Activated T-cell treated with anti-CD3 and anti-CD28 coated beads for 24 hours (primary cell): ENCODE measurements around the gene C2CD4A.
"Not testable (repeated sequence)": the region's sequence is repeated elsewhere in the genome, so short reads cannot be mapped to it uniquely, and the experiment has no call there.

Experiments
- DNase-seq: peaks from one replicate; pipeline ENCODE4 v3.0.0-alpha.2; 2020; ENCODE audit warnings: low read depth

Gene C2CD4A, protein sequence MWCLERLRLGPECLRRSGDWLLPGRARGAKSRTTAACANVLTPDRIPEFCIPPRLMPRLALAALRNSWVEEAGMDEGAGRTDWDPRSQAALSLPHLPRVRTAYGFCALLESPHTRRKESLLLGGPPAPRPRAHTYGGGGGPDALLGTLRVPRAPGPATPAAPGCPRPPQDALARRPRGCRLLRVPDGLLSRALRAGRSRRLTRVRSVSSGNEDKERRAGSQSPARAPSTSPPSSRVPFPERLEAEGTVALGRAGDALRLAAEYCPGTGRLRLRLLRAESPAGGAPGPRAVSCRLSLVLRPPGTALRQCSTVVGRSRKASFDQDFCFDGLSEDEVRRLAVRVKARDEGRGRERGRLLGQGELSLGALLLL

DNA sequence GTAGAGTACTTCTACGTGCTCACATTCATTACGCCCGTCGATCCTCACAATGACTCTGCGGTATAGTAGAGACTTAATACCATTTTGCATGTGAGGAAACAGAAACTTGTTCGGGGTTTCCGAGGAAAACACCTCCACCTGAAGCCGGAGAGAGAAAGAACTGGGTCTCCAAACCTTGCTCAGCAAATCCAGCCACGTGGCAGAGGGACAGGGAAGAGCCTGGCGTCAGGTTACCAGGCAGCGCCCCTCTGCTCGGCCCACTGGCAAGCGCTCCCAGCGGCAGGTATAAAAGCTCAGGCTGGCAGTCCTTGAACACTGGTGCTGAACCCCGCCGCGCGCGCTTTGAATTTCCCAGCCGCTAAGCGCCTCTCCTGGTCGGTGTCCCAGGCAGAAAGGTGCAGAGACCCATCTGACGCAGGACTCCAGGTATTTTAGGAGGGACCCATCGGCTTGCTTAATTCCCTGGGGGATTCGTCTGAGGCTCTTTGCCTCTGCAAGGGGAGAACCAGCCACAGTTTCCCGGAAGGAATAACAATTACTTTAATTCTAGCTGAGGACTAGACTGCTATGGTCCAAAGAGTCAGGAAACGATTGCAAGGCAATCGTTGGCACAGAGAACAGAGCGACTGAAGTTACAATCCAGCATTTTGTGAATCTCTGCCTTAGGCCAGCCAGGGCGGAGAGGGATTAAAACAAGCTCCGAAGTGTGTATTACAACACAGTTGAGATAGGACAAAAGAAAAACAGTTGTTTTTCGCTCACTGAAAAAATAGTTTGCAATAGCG is at the start of gene C2CD4A:
C2CD4A (plus strand) TSS at position 315 of the 785 bp plus-strand sequence. CDS start 637 bp downstream, outside the sequence.
- DNase-seq = peak; percentile 34

DNA sequence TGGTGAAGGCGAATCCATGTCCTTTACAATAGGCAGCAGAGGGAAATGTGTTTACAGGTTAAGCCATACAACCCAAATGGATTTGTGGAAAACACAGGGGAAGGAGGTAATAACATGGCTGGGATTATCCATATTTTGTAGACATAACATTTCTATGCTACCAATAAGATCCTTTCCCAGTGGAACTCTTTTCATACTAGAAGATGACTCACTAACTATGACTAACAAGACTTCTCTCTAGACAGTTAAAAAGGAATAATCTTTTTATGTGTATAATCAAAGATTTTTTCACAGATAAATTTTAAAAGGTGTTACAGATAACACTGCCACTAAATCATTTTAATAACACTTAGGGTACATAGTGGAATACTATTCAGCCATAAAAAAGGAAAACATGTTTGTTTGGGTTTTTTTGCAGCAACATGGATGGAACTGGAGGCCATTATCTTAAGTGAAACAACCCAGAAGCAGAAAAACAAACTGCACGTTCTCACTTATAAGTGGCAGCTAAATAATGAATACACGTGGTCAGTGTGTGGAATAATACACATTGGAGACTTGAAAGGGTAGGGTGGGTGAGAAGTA is 46.1 kb upstream of the C2CD4A start:
- no peak for DNase-seq

DNA sequence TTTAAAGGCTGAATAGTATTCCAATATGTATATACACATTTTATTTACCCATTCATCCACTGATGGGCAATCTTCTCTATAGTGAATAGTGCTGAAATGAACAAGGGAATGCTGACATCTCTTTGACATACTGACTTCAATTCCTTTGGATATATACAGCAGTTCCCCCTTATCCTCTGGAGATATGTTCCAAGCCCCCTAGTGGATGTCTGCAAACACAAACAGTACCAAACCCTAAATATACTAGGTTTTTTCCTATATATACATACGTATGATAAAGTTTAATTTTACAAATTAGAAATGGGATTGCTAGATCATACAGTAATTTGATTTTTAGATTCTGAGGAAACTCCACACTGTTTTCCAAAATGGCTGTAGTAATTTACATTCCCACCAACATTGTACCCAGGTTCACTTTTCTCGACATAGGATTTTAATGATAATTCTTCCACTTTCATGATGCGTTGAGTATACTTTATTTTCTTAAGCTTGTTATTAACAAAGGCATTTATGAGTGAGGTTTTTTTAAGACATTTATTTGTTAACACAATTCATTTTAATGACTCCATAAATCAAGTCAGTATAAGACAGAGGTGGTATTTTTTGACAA is 44.7 kb upstream of the C2CD4A start:
- no peak for DNase-seq

DNA sequence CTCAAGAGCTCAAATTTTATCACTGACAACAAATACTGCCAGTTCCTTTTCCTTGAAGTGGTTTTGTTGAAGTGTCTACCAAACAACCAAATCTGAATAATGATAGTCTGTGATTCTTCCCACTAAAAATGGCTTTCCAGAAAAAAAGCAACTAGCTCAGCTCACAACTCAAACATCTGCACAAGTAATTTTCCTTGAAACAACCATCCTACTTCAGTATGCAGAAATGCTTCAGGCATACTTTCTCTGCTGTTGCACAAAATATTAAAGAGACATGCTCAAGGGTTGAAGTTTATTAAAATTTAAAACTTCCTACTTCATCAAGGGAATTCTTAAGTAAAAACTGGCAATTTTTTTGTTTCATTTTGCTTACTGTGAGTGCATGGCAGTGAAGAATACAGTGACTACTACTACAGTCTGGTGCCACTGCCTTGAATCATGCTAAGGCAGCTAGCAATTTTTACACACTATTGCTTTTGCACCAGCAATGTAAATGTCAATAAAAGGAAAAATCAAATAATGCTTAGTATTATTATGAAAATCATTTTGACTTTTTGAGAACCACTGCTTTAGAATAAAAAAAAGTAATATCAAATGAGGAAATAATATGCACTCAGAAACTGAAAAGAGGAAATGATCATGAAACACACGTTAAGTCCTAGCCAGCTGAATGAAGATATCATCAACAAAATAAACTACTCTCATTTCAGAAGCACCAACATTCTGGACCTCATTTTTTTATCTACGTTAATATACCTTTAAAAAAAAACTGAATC is 40.1 kb upstream of the C2CD4A start:
- no peak for DNase-seq

DNA sequence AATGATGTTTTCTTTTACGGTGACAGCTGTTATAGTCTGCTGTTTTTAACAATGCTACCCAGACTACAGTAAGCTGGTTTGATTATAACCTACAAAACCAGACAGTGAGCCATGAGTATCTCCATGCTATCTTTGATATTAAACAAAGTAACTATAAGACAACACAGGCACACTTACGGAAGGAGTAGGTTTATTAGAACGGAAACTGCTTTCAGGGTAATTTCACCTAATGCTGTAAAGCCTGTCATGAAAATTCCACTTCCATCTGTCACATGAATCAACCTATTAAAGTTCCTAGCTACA is 39.6 kb upstream of the C2CD4A start:
- no peak for DNase-seq

DNA sequence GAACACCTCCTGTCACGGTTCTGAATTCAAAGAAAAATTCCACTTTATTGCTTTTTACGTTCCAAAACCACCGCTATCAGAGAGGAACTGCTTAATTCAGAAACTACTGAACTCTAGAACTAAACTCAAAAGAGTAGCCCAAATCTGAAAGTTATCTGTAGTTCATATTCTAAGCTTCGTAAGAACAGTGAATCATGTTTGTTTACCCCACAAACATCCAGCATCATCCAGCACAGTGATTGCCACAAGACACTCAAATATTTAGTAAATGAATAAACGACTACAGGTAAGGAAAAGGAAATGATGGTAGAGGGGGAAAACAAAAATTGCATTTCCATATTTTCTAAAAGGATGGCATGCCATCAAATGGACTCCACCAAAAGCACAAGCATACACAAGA is 38.9 kb upstream of the C2CD4A start:
- no peak for DNase-seq

DNA sequence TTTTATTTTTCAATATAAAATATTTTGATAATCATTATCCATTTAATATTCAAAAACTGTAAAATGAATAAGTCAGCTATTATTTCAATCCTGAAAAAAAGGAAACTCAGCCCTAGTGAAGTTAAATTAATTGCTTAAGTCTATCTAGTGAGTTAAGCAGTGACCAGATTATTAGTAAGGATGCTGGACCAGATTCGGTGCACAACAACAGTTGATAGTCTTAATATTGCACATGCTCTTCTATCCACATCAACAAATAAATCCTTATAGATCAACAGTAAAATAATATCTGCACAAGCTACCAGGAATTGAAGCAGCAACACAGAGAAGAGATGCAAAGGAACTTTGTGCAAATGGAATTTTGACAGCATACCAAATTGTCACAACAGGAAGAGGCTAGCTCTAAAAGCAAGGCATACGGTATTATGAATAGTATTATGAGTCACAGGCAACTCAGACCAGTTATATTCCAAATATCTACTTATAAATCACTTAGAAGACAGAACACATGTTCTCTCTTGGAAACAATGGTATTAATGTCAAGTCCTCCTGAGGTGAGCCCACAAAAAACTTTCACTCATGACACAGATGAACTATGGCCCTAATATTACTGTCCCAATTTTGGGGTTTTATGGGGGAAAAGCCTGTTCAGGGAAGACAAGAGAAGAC is 31.4 kb upstream of the C2CD4A start:
- no peak for DNase-seq

DNA sequence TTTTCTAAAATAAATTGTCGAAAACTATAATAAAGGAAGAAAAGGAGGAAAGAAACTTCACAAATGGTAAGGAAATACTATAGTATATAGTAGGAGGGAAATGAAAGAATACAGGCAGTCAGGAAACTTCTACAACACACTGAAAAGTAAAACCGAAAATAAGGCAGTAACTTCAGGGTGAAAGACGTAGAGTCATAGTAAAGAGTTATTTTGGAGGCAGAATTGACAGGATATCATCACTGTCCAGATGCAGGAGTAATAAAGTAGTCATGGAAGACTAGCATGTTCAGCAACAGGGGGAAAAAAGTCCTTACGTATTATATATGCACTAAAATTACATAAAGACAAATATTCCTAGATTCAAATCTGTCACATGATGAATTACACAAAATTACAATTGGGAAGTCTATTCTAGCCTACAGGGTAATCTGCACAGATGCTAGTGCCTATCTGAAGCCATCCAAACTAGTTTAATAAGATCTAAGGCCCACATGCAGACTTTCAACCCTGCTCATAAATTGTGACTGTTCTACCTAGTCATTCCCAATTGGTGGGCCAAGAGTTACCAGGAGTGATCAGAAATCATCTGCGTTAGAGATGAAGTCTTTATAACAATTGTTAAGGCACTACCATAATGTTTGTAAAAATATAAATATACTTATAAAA is 20.6 kb upstream of the C2CD4A start:
- DNase-seq = no peak

DNA sequence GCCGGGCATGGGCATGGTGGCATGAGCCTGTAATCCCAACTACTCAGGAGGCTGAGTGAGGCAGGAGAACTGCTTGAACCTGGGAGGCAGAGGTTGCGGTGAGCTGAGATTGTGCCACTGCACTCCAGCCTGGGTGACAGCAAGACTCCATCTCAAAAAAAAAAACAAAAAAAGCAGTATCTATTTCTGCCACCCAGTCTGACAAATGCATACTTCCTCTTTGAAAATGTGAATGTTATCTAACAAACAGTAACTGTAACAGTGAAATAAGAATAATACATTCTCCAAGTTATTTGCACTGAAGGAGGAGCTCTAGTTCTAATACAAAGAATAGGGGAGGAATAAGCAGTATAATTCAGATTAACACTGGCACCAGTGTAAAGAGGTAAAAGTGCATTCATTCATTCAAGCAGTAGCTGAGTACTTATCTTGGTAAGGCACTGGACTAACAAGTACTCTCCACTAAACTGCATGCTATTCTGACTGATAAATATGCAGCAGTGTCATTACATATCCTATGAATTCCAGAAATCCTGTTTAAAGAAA is 19.4 kb upstream of the C2CD4A start:
- DNase-seq = no peak

DNA sequence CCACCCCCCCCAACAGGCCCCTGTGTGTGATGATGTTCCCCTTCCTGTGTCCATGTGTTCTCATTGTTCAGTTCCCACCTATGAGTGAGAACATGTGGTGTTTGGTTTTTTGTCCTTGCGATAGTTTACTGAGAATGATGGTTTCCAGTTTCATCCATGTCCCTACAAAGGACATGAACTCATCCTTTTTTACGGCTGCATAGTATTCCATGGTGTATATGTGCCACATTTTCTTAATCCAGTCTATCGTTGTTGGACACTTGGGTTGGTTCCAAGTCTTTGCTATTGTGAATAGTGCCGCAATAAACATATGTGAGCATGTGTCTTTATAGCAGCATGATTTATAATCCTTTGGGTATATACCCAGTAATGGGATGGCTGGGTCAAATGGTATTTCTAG is 18.5 kb upstream of the C2CD4A start:
- DNase-seq = not testable (repeated sequence)

DNA sequence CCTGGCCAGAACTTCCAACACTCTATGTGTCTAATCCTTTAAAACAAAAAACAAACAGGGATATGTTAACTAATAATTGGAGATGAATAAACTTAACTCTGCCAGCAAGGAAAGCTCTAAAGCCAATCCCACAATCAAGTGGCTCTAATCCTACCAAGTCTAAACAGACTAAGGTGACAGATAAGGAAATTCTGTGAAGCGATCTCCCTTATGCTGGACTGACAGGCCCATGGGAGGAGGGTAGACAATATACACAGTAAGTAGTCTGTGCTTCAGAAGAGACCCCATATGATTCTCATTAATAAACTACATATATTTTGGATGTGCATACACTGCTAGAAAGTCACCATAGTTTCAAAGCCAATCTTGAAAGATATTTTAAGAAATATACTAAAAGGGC is 16.7 kb upstream of the C2CD4A start:
- no peak for DNase-seq

DNA sequence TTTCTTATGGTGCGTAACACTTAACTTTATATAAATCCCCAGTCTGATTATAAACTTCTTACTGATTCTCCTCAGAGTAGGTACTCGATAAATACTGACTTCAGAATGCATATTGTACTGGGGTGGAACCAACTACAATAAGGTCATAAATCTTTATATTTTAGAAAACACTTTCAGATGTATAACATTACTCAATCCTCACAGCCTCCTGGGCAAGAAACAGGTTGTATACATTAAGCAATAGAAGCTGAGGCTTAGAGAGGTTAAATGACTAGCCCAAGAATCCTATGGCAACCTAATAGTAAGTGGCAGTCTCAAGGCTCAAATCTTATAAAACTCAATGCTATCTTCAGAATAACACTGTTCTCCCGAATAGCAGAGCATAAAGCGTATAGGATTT is 15.6 kb upstream of the C2CD4A start:
- DNase-seq = no peak

DNA sequence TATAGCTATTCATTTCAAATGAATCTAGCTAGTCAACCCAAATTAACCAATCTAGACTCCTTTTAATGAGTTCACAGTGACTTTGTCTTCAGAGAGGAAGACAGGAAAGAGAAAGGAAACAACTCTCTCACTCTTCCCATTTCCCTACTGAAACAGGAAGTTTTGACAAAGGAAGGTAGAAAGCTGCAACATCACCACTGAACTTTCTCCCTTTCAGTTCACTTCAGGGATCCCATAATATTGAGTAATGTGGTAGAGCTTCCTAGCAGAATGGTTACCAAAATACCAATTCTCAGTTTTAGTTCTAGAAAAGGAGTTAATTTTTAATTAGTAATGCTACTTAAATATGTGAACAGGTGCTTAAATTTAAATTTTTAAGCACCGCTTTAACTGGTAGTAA is 14.1 kb upstream of the C2CD4A start:
- DNase-seq = no peak

DNA sequence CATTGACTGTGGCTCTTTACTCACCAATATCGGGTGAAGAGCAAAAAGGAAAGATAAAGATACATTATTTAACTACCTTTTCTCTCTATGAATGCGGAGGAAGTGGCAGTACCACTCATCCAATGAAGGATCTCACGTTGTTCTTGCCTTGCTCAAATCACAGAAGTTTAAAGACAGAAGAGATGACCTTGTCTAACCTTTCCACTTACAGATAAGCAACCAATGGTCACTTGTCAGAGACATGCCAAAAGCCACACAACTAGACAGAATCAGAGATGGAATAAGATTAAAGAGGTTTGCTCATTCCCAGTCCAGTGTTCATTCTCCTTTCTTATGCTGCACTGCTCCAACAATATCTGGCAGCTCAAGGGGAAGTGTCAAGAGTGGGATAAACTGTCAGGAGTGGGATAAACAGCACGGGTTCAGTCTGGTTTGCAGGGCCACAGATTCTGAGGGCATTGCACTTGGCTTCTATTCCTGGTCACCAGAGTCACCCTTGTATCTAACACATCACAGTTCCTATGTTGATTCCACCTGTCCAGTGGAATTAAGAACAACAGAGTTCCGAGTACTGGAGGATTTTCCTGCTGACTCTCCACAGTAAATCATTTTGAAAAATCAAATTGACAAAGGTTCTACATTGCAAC is 13.2 kb upstream of the C2CD4A start:
- DNase-seq = no peak

DNA sequence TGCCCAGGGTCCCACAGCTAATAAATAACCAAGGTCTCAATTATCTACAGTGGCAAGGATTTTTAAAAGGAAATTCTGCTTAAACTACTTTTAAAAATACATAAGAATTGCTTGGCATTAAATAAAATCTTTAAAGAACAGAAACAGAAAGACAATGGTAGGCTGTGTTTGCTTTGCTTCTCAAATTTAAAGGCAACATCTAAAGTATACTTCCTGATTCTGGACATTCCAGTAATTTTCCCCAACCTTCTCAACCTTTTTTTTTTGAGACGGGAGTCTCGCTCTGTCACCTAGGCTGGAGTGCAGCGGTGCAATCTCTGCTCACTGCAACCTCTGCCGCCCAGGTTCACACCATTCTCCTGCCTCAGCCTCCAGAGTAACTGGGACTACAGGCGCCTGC is 11.8 kb upstream of the C2CD4A start:
- DNase-seq = no peak

DNA sequence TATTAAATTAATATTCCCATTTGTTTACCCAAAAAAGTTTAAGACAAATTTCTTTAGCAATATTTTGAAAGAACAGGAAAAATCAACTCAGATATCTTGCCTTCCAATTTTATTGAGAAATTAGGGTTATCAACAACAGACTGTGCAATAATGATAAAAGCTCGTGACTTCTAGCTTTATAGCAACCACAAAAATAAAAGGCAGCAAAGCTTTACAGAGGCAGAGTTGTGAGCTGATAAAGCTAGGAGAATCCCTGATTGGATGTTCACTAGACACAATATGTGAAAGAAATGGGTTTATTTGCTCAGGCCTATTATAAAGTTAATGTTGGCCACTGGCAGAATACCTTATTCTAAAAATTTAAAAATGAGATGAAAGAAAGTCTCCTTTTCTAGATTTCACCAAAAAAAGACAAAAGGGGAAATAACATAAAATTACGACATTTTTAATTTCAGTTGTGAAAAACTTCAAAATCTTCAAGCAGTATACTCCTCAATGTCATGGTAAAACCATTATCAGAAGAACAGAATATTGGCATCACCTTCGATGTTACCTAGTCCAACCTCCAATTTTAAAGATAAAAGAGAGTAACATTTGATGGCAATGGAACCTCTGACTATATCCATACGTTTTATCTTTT is 9.3 kb upstream of the C2CD4A start:
- no peak for DNase-seq

DNA sequence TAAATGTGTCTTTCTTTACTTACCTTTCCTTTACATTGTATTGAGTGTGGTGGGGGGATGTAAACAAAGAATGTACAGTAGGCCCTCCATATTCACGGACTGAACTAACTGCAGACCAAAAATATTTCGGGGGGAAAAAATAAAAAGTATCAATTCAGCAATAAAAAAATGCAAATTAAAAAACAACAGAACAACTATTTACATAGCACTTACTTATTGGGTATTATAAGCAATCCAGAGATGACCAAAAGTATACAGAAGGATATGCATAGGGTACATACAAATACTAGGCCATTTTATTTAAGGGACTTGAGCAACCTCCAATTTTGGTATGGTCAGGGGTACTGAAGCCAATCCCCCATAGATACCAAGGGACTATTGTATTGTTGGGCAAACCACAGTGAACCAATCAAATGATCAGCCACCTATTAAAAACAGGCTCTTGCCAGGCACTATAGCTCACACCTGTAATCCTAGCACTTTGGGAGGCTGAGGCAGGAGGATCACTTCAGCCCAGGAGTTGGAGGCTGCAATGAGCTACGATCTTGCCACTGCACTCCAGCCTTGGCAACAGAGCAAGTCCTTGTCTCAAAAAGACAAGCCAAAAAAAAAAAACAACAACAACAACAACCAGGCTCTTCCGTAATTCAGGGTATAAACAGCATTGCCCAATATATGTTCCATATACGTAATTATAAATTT is 8.3 kb upstream of the C2CD4A start:
- DNase-seq = no peak

DNA sequence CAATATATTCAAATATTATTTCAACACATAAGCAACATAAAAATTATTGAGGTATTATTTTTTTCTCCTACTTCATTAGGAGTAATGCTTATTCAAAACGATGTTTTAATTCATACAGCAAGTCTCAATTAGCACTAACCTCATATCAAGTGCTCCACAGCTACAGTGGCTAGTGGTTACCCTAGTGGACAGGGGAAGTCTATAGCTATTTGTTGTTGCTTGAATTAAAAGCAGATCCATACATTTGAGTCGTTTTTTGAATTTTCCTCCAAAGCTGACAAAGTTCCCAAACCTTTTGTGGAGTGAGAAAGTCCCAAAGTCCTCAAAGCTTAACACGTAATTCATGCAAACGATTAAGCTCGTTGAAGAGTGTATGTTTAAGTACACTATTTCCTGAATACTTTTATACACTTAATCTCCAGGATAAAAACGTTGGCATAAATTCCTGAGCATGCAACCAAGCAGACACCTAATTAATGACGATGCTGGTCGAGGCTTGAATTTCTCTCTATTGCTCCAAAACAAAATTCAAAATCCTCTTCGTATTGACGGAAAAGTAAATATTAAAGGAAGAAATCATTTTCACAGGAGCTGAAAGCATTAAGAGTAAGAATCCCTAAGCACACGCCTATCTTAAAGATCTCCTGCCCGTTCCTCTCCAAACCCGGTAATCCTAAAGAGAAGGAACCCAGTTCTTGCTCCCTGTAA is 7.5 kb upstream of the C2CD4A start:
- no peak for DNase-seq

DNA sequence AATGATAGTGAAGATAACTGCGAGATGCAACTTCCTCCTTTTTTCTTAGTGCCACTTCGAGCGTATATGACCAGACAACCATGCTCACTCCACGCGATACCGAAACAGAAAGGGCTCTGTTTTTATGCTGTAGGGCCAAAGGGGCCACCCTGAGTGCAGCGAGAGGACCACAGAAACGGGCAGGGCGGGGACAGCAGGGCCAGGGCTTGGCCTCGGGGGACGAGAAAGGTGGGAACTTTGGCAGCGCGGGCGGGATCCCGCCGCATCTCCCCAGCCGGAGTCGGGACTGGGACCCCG is 7.0 kb upstream of the C2CD4A start:
- DNase-seq = peak; percentile 44
